ENCODE measurements around the gene COX4I1.

Gene COX4I1

DNA sequence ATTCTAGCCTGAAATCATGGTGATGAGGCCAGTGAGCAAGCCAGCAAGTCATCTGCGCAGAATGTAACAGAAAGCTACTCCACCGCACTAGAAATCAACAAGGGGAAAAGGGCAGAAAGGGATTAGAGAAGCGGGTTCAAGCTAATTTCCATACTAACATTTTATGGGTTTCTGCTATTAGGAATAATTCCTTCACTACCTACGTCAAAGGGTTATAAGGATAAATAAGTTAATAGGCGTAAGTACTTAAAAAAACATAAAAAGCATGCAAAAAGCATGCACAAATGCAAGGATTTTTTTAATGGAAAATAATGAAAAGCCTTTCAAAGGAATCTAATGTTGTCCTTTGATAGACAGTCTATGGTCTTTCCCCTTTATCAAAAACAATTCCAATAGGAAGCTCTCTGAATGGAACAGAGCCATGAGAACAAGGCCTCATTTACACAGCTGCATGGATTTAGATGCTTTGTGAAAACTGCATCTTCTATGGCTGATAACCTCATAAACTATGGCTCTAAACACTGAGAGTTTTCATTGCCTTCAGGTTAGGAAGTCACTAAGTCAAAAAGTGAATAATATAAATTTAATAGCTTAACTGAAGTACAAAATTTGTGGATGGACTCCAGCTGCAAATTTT lies 5.7 kb upstream of the COX4I1 start (continued):
- TF ChIP-seq, protein P1, sequence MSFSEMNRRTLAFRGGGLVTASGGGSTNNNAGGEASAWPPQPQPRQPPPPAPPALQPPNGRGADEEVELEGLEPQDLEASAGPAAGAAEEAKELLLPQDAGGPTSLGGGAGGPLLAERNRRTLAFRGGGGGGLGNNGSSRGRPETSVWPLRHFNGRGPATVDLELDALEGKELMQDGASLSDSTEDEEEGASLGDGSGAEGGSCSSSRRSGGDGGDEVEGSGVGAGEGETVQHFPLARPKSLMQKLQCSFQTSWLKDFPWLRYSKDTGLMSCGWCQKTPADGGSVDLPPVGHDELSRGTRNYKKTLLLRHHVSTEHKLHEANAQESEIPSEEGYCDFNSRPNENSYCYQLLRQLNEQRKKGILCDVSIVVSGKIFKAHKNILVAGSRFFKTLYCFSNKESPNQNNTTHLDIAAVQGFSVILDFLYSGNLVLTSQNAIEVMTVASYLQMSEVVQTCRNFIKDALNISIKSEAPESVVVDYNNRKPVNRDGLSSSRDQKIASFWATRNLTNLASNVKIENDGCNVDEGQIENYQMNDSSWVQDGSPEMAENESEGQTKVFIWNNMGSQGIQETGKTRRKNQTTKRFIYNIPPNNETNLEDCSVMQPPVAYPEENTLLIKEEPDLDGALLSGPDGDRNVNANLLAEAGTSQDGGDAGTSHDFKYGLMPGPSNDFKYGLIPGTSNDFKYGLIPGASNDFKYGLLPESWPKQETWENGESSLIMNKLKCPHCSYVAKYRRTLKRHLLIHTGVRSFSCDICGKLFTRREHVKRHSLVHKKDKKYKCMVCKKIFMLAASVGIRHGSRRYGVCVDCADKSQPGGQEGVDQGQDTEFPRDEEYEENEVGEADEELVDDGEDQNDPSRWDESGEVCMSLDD (tag by site-specific recombination; IDR thresholded peaks at IDR 0.05): no peak
- TF ChIP-seq ZFHX2 (tag by site-specific recombination; conservative IDR thresholded peaks at IDR 0.05) (no peak), ZNF623 (tag by site-specific recombination; IDR thresholded peaks at IDR 0.05) (no peak), ZSCAN16 (tag by site-specific recombination; IDR thresholded peaks at IDR 0.05) (no peak), ZNF558 (tag by site-specific recombination; IDR thresholded peaks at IDR 0.05) (no peak)
- TF ChIP-seq, protein P2, sequence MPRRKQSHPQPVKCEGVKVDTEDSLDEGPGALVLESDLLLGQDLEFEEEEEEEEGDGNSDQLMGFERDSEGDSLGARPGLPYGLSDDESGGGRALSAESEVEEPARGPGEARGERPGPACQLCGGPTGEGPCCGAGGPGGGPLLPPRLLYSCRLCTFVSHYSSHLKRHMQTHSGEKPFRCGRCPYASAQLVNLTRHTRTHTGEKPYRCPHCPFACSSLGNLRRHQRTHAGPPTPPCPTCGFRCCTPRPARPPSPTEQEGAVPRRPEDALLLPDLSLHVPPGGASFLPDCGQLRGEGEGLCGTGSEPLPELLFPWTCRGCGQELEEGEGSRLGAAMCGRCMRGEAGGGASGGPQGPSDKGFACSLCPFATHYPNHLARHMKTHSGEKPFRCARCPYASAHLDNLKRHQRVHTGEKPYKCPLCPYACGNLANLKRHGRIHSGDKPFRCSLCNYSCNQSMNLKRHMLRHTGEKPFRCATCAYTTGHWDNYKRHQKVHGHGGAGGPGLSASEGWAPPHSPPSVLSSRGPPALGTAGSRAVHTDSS (tag by site-specific recombination; IDR thresholded peaks at IDR 0.05): no peak

DNA sequence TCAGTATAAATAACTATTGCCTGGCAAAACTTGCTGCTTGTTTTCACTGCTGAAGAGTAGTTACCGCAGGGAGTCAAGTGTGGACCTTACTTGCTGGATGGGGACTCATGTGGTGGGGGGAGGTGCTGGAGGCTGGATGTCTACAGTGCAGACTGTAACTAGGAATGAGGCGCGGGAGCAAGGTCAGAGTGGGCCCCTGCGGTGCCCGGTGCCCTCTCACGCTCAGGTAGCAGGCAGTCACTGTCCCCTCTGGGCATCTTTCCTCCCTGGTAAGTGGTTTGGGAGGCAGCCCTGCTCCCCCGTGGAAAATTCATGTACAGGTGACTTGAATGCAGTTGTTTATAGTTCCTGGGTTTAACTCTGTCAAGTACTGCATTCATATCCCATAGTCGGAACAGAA lies 4.8 kb upstream of the COX4I1 start:
- CTCF ChIA-PET: interaction anchor here (1.6 kb wide), 1 partner anchor 35 kb away, joined by 6 read pairs; no protein-coding TSS in a partner anchor
- no peak overlapping the region for H3K4me3 ChIP-seq (ENCODE audit: low read depth, low read length)
- TF ChIP-seq ZNF433 (tag by site-specific recombination; IDR thresholded peaks at IDR 0.05; ENCODE audit: low read depth): no peak
- no peak for TF ChIP-seq ZNF366 (tag by site-specific recombination; conservative IDR thresholded peaks at IDR 0.05)
- no peak for TF ChIP-seq ZNF473 (tag by site-specific recombination; IDR thresholded peaks at IDR 0.05)
- TF ChIP-seq, protein P3, sequence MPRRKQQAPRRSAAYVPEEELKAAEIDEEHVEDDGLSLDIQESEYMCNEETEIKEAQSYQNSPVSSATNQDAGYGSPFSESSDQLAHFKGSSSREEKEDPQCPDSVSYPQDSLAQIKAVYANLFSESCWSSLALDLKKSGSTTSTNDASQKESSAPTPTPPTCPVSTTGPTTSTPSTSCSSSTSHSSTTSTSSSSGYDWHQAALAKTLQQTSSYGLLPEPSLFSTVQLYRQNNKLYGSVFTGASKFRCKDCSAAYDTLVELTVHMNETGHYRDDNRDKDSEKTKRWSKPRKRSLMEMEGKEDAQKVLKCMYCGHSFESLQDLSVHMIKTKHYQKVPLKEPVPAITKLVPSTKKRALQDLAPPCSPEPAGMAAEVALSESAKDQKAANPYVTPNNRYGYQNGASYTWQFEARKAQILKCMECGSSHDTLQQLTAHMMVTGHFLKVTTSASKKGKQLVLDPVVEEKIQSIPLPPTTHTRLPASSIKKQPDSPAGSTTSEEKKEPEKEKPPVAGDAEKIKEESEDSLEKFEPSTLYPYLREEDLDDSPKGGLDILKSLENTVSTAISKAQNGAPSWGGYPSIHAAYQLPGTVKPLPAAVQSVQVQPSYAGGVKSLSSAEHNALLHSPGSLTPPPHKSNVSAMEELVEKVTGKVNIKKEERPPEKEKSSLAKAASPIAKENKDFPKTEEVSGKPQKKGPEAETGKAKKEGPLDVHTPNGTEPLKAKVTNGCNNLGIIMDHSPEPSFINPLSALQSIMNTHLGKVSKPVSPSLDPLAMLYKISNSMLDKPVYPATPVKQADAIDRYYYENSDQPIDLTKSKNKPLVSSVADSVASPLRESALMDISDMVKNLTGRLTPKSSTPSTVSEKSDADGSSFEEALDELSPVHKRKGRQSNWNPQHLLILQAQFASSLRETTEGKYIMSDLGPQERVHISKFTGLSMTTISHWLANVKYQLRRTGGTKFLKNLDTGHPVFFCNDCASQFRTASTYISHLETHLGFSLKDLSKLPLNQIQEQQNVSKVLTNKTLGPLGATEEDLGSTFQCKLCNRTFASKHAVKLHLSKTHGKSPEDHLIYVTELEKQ (tag by site-specific recombination; IDR thresholded peaks at IDR 0.05; ENCODE audit: borderline replicate concordance): no peak
- TF ChIP-seq, protein P4, sequence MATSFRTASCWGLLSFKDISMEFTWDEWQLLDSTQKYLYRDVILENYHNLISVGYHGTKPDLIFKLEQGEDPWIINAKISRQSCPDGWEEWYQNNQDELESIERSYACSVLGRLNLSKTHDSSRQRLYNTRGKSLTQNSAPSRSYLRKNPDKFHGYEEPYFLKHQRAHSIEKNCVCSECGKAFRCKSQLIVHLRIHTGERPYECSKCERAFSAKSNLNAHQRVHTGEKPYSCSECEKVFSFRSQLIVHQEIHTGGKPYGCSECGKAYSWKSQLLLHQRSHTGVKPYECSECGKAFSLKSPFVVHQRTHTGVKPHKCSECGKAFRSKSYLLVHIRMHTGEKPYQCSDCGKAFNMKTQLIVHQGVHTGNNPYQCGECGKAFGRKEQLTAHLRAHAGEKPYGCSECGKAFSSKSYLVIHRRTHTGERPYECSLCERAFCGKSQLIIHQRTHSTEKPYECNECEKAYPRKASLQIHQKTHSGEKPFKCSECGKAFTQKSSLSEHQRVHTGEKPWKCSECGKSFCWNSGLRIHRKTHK (tag by site-specific recombination; IDR thresholded peaks at IDR 0.05): no peak
- no peak for TF ChIP-seq ZNF529 (tag by site-specific recombination; IDR thresholded peaks at IDR 0.05; ENCODE audit: insufficient replicate concordance)
- TF ChIP-seq ZSCAN16 (tag by site-specific recombination; IDR thresholded peaks at IDR 0.05): no peak
- TF ChIP-seq ZNF274 (IDR thresholded peaks at IDR 0.05; ENCODE audit: low read length): no peak
- TF ChIP-seq ZNF274 (tag by site-specific recombination; IDR thresholded peaks at IDR 0.05; ENCODE audit: borderline replicate concordance): no peak
- H3K9me3 ChIP-seq (ENCODE audit: control insufficient read depth, insufficient read depth, low read depth, low read length): no peaks in the 10 kb centered on the region
- POLR2A ChIA-PET: no interaction called here
- no peaks in the 10 kb centered on the region for H3K4me1 ChIP-seq (ENCODE audit: control insufficient read depth, insufficient read depth, low read length)
- H3K27ac ChIP-seq (ENCODE audit: extremely low read depth, low read depth, low read length): no peak overlapping the region
- H3K36me3 ChIP-seq (ENCODE audit: control insufficient read depth in 2 of 2, insufficient read depth in 1 of 2, low read length in 2 of 2): peaks cover 4 to 69% of the 10 kb centered on the region in 2 experiments; a peak in 2 of 3 replicates
